Mesendoderm (in vitro differentiated cells): Measurements from ENCODE around the gene AKR7A3.

Experiments used
- DNase-seq: peaks from one replicate; pipeline ENCODE4 v3.0.0; 2013
- H2AK5ac ChIP-seq: 2 replicates; pipeline ENCODE4 v1.6.1; 2013; ENCODE audit warnings: low read length, inconsistent platforms
- H2BK120ac ChIP-seq: 2 replicates; pipeline ENCODE4 v1.6.1; 2013; ENCODE audit warnings: low read depth, mild to moderate bottlenecking, low read length, moderate library complexity, mixed read lengths
- H2BK15ac ChIP-seq: replicated peaks from 2 replicates; pipeline ENCODE4 v1.6.1; 2013; ENCODE audit warnings: low read depth, mild to moderate bottlenecking, moderate library complexity
- H2BK5ac ChIP-seq: 2 replicates; pipeline ENCODE4 v1.6.1; 2013; ENCODE audit warnings: low read length, inconsistent platforms
- H3K18ac ChIP-seq: 2 replicates; pipeline ENCODE4 v1.6.1; 2013; ENCODE audit warnings: mild to moderate bottlenecking, low read length, mixed read lengths
- H3K23ac ChIP-seq: one replicate; pipeline ENCODE4 v1.6.1; 2013; ENCODE audit warnings: low read length
- H3K27ac ChIP-seq: 2 replicates; pipeline ENCODE4 v1.5.1; 2013; ENCODE audit warnings: low read depth, mild to moderate bottlenecking, inconsistent platforms, low read length, moderate library complexity
- H3K27me3 ChIP-seq: 2 replicates; pipeline ENCODE4 v1.6.1; 2013; ENCODE audit warnings: low read length, control low read depth, mild to moderate bottlenecking, inconsistent platforms; ENCODE audit not compliant: insufficient read depth, poor library complexity
- H3K36me3 ChIP-seq: 2 replicates; pipeline ENCODE4 v1.6.1; 2013; ENCODE audit warnings: low read length, inconsistent platforms; ENCODE audit not compliant: control insufficient read depth, insufficient read depth
- H3K4ac ChIP-seq: one replicate; pipeline ENCODE4 v1.6.1; 2013; ENCODE audit warnings: low read depth, mild to moderate bottlenecking, low read length, moderate library complexity
- H3K4me1 ChIP-seq: 2 replicates; pipeline ENCODE4 v1.6.1; 2013; ENCODE audit warnings: low read depth, low read length, inconsistent platforms; ENCODE audit not compliant: control insufficient read depth
- H3K4me2 ChIP-seq: 2 replicates; pipeline ENCODE4 v1.6.1; 2013; ENCODE audit warnings: low read length
- H3K4me3 ChIP-seq: 2 replicates; pipeline ENCODE4 v1.5.1; 2013; ENCODE audit warnings: mild to moderate bottlenecking, low read length
- H3K56ac ChIP-seq: one replicate; pipeline ENCODE4 v1.6.1; 2013; ENCODE audit warnings: low read length
- H3K79me1 ChIP-seq: 2 replicates; pipeline ENCODE4 v1.6.1; 2013; ENCODE audit warnings: low read length, inconsistent platforms
- H3K79me2 ChIP-seq: 2 replicates; pipeline ENCODE4 v1.6.1; 2013; ENCODE audit warnings: mild to moderate bottlenecking, low read length; ENCODE audit not compliant: control insufficient read depth, insufficient read depth
- H3K9ac ChIP-seq: 2 replicates; pipeline ENCODE4 v1.6.1; 2013; ENCODE audit warnings: low read length, inconsistent platforms
- H4K5ac ChIP-seq: one replicate; pipeline ENCODE4 v1.6.1; 2013; ENCODE audit warnings: low read length
- H4K8ac ChIP-seq: one replicate; pipeline ENCODE4 v1.6.1; 2013; ENCODE audit warnings: low read depth, mild to moderate bottlenecking, control low read depth, low read length, moderate library complexity
- WGBS: extraction: QIAGEN DNeasy Blood & Tissue Kit; methylation state at CpG from one replicate; pipeline ENCODE4 v1.1.7; 2013; ENCODE audit warnings: low lambda C conversion rate, missing lambda C conversion rate; ENCODE audit not compliant: insufficient coverage; ENCODE audit errors: extremely low coverage; 5-methylcytosine and 5-hydroxymethylcytosine counted together

AKR7A3 gene

DNA sequence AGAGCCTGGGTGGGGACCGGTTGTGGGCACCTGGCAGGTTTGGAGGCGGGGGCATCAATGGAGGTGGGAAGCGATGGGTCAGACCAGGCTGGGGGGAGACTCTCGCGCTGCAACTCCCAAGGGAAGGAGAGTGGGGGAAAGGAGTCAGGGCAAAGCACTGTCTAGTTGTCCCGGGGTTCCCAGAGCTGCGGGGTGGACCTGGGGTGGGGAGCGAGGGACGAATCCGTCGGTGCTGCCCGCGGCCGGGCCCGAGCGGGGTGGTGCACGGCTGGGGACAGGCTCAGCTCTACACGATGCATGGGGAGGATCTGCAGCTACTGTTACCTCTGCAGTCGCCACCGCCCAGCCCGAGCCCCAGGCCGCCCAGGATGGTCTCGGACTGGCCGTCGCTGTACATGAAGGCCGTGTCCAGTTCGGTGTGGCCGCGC is 22.9 kb upstream of the AKR7A3 start:
- H3K4me1 ChIP-seq = peaks cover 5% of the 10 kb centered on the region
- no peak for DNase-seq

DNA sequence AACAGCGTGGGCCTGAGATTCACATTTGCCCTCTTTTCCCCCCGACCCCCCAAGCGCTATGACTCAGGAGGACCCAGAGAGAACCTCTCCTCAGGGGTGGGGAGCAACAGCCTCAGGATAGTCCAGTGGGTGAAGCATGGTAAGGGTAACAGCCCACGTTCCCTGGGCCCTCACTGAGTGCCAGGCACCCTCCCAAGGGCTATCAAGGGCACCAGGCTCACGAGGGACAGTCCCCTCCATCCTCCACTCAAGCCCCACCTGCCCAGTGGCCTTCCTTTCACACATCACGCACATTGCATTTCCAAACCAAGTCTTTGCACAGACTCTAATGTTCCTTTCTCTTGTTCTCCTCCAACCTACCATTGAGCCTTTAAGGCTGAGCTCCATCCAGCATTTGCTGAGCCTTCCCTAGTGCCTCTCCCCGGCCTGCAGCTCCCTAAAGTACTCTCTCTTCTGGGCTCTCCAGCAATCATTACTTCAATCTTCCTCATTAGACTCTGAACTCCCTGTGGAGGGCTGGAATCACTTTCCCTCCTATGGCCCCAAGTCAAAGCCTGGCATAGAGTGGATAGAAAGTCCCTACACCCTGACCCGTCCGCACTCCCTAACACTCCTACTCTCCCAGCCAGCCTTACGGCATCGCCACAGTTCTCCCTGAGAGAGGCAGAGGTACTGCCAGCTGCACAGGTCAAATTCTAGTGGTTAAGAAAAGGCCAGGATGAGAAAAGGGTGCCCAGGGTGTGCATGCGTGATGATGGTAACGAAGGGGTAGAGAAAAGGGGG is 22.3 kb upstream of the AKR7A3 start:
- H2BK120ac ChIP-seq = no peak overlapping the region
- WGBS = no CpG with 5 or more reads among the region's 13 CpGs
- H2AK5ac ChIP-seq = no peak overlapping the region
- H3K18ac ChIP-seq = no peak overlapping the region
- no peak overlapping the region for H2BK15ac ChIP-seq
- H3K27me3 ChIP-seq = no peaks in the 10 kb centered on the region
- peak overlapping the region; percentile 95 for H3K56ac ChIP-seq
- peak overlapping the region; percentile 90 for H3K4me2 ChIP-seq
- H3K36me3 ChIP-seq = no peaks in the 10 kb centered on the region
- H2BK5ac ChIP-seq = no peak overlapping the region
- H4K8ac ChIP-seq = no peak overlapping the region
- peak overlapping the region; percentile 96 for H3K9ac ChIP-seq
- no peak overlapping the region for H3K4ac ChIP-seq
- no peak overlapping the region for H4K5ac ChIP-seq
- peaks cover 5% of the 10 kb centered on the region for H3K4me1 ChIP-seq
- H3K27ac ChIP-seq = no peak overlapping the region
- no peak overlapping the region for H3K23ac ChIP-seq
- DNase-seq = no peak
- peak overlapping the region; percentile 73 for H3K4me3 ChIP-seq
- H3K79me1 ChIP-seq = peaks cover 16% of the 10 kb centered on the region
- H3K79me2 ChIP-seq = no peaks in the 10 kb centered on the region

More for the DNA sequence above, 22.9 kb upstream of the AKR7A3 start:
- Histone ChIP-seq H2AK5ac (no peak overlapping the region), H3K4me3 (peak overlapping the region; percentile 73), H3K56ac (peak overlapping the region; percentile 95), H2BK120ac (no peak overlapping the region), H3K27ac (peak overlapping the region; percentile 10), H3K4me2 (peak overlapping the region; percentile 90), H3K23ac (peak overlapping the region; percentile 100), H3K18ac (peak overlapping the region; percentile 53), H3K36me3 (no peaks in the 10 kb centered on the region), H4K8ac (no peak overlapping the region), H3K27me3 (no peaks in the 10 kb centered on the region), H4K5ac (no peak overlapping the region), H3K79me2 (no peaks in the 10 kb centered on the region), H2BK15ac (no peak overlapping the region), H2BK5ac (no peak overlapping the region), H3K79me1 (peaks cover 16% of the 10 kb centered on the region), H3K9ac (peak overlapping the region; percentile 96), H3K4ac (peak overlapping the region; percentile 17)
- WGBS = no CpG with 5 or more reads among the region's 29 CpGs

DNA sequence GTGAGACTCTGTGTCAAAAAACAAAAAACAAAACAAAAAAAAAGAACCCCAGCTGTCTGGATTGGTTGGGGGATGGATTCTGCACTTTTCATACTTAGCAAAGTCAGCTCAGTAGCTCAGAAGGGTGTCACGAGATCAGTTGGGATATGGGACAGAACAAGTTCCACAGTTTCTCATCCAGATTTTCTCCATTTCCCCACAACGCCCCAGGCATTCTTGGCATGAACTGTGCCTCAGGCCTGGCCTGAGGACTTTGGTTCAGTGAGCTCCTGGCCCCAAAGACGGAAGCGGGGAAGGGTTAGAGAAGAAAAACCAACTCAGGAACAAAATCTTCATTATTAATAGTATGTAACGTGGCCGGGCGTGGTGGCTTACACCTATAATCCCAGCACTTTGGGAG is 21.5 kb upstream of the AKR7A3 start:
- H3K79me2 ChIP-seq = no peaks in the 10 kb centered on the region
- H3K9ac ChIP-seq = no peak overlapping the region
- peaks cover 5% of the 10 kb centered on the region for H3K4me1 ChIP-seq
- no peak overlapping the region for H3K27ac ChIP-seq
- no peak overlapping the region for H3K56ac ChIP-seq
- no peak overlapping the region for H3K18ac ChIP-seq
- H3K23ac ChIP-seq = no peak overlapping the region
- no peaks in the 10 kb centered on the region for H3K36me3 ChIP-seq
- no peak overlapping the region for H2AK5ac ChIP-seq
- H3K79me1 ChIP-seq = peaks cover 16% of the 10 kb centered on the region
- DNase-seq = no peak
- no peak overlapping the region for H2BK120ac ChIP-seq
- no peak overlapping the region for H4K5ac ChIP-seq
- no peak overlapping the region for H2BK15ac ChIP-seq
- no peak overlapping the region for H2BK5ac ChIP-seq
- no peak overlapping the region for H4K8ac ChIP-seq
- H3K4me3 ChIP-seq = no peak overlapping the region
- H3K27me3 ChIP-seq = no peaks in the 10 kb centered on the region
- H3K4ac ChIP-seq = no peak overlapping the region
- no peak overlapping the region for H3K4me2 ChIP-seq
- WGBS = no CpG with 5 or more reads among the region's 7 CpGs

DNA sequence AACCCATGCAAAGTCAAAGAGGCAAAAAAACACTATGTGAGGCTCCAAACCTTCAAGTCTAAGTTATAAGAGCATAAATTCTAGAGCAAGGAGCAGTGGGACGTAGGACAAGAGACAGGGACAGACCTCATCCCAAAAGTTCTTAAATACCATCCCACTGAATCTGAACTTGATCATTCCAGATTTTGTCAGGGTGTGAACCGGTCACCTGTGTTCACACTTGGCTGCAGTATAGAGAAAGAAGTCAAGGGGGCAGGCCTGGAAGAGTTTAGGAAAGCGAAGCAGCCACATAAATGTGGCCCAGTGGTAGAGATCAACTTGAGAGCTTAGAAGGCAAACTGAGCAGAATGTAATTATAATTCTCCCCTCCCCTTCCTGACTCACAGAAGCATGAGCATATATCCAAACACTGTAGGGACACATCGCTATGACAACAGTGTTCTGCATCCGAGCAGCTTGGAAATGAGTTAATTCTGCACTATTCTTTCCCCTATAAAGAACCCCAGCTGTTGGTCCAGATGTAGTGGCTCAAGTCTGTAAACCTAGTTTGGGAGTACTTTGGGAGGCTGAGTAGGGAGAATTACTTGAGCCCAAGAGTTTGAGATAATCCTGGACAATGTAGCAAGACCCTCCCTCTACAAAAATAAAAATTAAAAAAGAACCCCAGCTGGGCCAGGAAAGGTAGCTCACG is 20.7 kb upstream of the AKR7A3 start:
- no peaks in the 10 kb centered on the region for H3K27me3 ChIP-seq
- no peak overlapping the region for H4K5ac ChIP-seq
- no peak overlapping the region for H3K18ac ChIP-seq
- H3K27ac ChIP-seq = no peak overlapping the region
- H2AK5ac ChIP-seq = no peak overlapping the region
- no peak overlapping the region for H3K4me2 ChIP-seq
- H3K56ac ChIP-seq = no peak overlapping the region
- H3K4me3 ChIP-seq = no peak overlapping the region
- no peak overlapping the region for H3K4ac ChIP-seq
- H2BK120ac ChIP-seq = no peak overlapping the region
- H3K23ac ChIP-seq = no peak overlapping the region
- WGBS = no CpG with 5 or more reads among the region's 6 CpGs
- H3K36me3 ChIP-seq = no peaks in the 10 kb centered on the region
- H3K4me1 ChIP-seq = peaks cover 5% of the 10 kb centered on the region
- no peaks in the 10 kb centered on the region for H3K79me2 ChIP-seq
- H3K79me1 ChIP-seq = peaks cover 14% of the 10 kb centered on the region
- peak; percentile 15 for DNase-seq
- no peak overlapping the region for H2BK5ac ChIP-seq
- no peak overlapping the region for H4K8ac ChIP-seq
- no peak overlapping the region for H2BK15ac ChIP-seq
- H3K9ac ChIP-seq = no peak overlapping the region

DNA sequence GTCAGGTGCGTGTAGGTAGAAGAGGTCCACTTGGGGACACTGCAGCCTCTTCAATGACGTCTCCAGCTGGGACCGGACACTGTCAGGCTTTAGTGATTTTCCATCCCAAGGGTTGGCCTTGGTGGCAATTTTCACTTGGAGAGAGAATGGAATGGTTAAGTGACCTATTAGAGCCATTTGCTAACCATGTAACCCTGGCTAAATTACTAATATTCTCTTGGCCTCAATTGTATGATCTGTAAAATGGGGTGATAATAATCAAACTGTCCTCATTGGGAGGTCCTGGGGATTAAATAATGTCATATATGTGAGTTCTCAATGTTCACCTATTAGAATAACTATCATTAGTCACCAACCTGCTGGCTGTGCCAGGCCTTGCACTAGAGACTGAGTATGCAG is 19.9 kb upstream of the AKR7A3 start:
- no peaks in the 10 kb centered on the region for H3K79me2 ChIP-seq
- H4K5ac ChIP-seq = no peak overlapping the region
- H3K18ac ChIP-seq = no peak overlapping the region
- H2BK15ac ChIP-seq = no peak overlapping the region
- H3K27me3 ChIP-seq = no peaks in the 10 kb centered on the region
- no peak for DNase-seq
- WGBS = no CpG with 5 or more reads among the region's 3 CpGs
- no peak overlapping the region for H3K4me3 ChIP-seq
- no peak overlapping the region for H3K56ac ChIP-seq
- no peaks in the 10 kb centered on the region for H3K36me3 ChIP-seq
- H2BK5ac ChIP-seq = no peak overlapping the region
- peaks cover 10% of the 10 kb centered on the region for H3K79me1 ChIP-seq
- H3K4ac ChIP-seq = no peak overlapping the region
- peaks cover 5% of the 10 kb centered on the region for H3K4me1 ChIP-seq
- no peak overlapping the region for H2AK5ac ChIP-seq
- H2BK120ac ChIP-seq = no peak overlapping the region
- no peak overlapping the region for H3K4me2 ChIP-seq
- no peak overlapping the region for H3K27ac ChIP-seq
- H3K9ac ChIP-seq = no peak overlapping the region
- no peak overlapping the region for H4K8ac ChIP-seq
- no peak overlapping the region for H3K23ac ChIP-seq
